ENCODE data around the gene STYXL1.

DNA sequence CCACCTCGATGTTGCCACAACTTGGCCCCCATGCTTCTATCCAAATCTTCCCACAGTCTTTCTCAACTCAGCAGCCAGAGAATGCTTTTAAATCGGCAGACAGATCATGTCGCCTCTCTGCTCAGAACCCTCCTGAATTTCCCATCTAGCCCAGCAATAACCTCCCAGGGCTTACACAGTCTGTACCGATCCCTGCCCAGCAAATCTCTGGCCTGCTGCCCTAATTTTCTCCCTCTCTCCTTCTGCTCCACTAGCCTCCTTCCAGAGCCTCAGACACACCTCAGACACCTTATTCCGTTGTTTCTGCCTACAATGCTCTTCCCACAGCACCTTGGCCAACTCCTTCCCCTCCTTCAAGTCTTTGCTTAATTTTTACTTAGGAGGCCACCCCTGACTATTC, 32.4 kb upstream of the STYXL1 start:
- TF ChIP-seq CTCF (IDR thresholded peaks at IDR 0.05; ENCODE audit: insufficient read depth, low read length) (no peak), REST (IDR thresholded peaks at IDR 0.05; ENCODE audit: insufficient replicate concordance, low read depth) (no peak), SPI1 (IDR thresholded peaks at IDR 0.05; ENCODE audit: borderline replicate concordance, low read depth) (no peak), POLR2AphosphoS5 (IDR thresholded peaks at IDR 0.05; ENCODE audit: low read depth) (no peak), GABPA (IDR thresholded peaks at IDR 0.05; ENCODE audit: low read depth) (no peak)
